Measurements from ENCODE around the gene GABRG3.

GRCh38 chr15:27087651-27088583 is 116.9 kb downstream of the GABRG3 start:
- TF ChIP-seq CTCF (tag by site-specific recombination; IDR thresholded peaks at IDR 0.05) (no peak), ZNF354C (tag by site-specific recombination; IDR thresholded peaks at IDR 0.05; ENCODE audit: borderline replicate concordance, low read depth) (no peak), KLF1 (tag by site-specific recombination; IDR thresholded peaks at IDR 0.05) (no peak)
